Prostate gland (tissue), 2 donors: Measurements from ENCODE around the gene EREG. TPM values are rescaled to one million over a fixed set of nuclear protein-coding genes. Genes with fewer than 3 reads are reported as not detected.

ENCODE experiments used
- DNase-seq: peaks from one replicate; pipeline ENCODE4 v3.0.0-alpha.2; 2019; ENCODE audit warnings: low spot score
- H3K27ac ChIP-seq, 2 donors: fragments of 200-600 bp; sonication (generic); 2 replicates each; pipeline ENCODE4 v1.5.1; 2017 to 2019
- H3K27me3 ChIP-seq: fragments of 200-600 bp; sonication (generic); replicated peaks from 2 replicates; pipeline ENCODE4 v1.5.1; 2019; ENCODE audit not compliant: insufficient read depth
- H3K36me3 ChIP-seq, 2 donors: fragments of 200-600 bp; sonication (generic); 1 replicate in 1 of 2; 2 replicates in 1 of 2; pipeline versions ENCODE4 v1.5.1 to v1.8.1; 2017 to 2019
- H3K4me1 ChIP-seq: fragments of 200-600 bp; sonication (generic); replicated peaks from 2 replicates; pipeline ENCODE4 v1.5.1; 2019
- H3K4me3 ChIP-seq, 2 donors: fragments of 200-600 bp; sonication (generic); 2 replicates each; pipeline ENCODE4 v1.5.1; 2017 to 2019
- H3K9me3 ChIP-seq: fragments of 200-600 bp; sonication (generic); 2 replicates; pipeline ENCODE4 v1.5.1; 2017
- POLR2A ChIP-seq: fragments of 450-650 bp; IDR thresholded peaks from one replicate; pipeline ENCODE4 v1.6.1; 2016; ENCODE audit warnings: antibody characterized with exemption, mild to moderate bottlenecking
- POLR2AphosphoS5 ChIP-seq: sonication (generic); formaldehyde crosslinking; IDR thresholded peaks from one replicate; pipeline ENCODE4 v1.6.1; 2017; ENCODE audit warnings: antibody characterized with exemption
- WGBS: methylation state at CpG from one replicate; pipeline ENCODE4 v1.1.5; 2018; 5-methylcytosine and 5-hydroxymethylcytosine counted together
- intact Hi-C: fragments of 100-400 bp; cut with DNase I; formaldehyde crosslinking; loops from one replicate; pipeline ENCODE4 v1.14.2; 2022
- total RNA-seq, 2 donors: library from RNA; depleted of rRNA; stranded (reverse); fragments of >200 nt; gene quantifications; one replicate each; pipeline ENCODE4 v1.1.0, GENCODE V29; 2016
- TF ChIP-seq, protein P1 (sequence below), 4 experiments: fragments of 200-600 bp in 2 of 4; fragments of 450-650 bp in 2 of 4; sonication (generic) in 2 of 4; IDR thresholded peaks; 1 replicate in 3 of 4; 2 replicates in 1 of 4; pipeline ENCODE4 v1.5.1; 2016 to 2019; ENCODE audit warnings: antibody characterized with exemption in 4 of 4, mild to moderate bottlenecking in 2 of 4, moderate library complexity in 2 of 4

The EREG gene
- total RNA-seq, 2 donors from 2014 or later = 0.18 to 0.51 TPM

DNA sequence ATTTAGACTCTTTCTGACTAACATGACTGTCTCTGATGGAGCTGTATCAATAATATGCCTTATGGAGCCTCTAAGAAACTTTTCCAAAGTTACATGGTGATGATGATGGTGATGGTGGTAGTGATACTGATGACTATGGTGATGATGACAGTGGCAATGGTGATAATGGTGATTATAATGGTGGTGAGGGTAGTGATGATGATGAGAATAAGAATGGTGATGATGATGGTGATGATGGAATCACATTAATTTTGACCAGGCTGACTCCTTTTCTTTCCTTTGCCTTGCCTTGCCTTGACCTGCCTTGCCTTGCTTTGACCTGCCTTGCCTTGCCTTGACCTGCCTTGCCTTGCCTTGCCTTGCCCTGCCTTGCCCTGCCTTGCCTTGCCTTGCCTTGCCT is 48.3 kb downstream of the EREG start:
- H3K4me3 ChIP-seq = no peak overlapping the region
- no peaks in the 10 kb centered on the region for H3K36me3 ChIP-seq
- no peaks in the 10 kb centered on the region for H3K27me3 ChIP-seq
- no peak for TF ChIP-seq POLR2A
- TF ChIP-seq, protein P1, sequence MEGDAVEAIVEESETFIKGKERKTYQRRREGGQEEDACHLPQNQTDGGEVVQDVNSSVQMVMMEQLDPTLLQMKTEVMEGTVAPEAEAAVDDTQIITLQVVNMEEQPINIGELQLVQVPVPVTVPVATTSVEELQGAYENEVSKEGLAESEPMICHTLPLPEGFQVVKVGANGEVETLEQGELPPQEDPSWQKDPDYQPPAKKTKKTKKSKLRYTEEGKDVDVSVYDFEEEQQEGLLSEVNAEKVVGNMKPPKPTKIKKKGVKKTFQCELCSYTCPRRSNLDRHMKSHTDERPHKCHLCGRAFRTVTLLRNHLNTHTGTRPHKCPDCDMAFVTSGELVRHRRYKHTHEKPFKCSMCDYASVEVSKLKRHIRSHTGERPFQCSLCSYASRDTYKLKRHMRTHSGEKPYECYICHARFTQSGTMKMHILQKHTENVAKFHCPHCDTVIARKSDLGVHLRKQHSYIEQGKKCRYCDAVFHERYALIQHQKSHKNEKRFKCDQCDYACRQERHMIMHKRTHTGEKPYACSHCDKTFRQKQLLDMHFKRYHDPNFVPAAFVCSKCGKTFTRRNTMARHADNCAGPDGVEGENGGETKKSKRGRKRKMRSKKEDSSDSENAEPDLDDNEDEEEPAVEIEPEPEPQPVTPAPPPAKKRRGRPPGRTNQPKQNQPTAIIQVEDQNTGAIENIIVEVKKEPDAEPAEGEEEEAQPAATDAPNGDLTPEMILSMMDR (IDR thresholded peaks at IDR 0.05) = no peak
- H3K27ac ChIP-seq = no peak overlapping the region
- no peaks in the 10 kb centered on the region for H3K9me3 ChIP-seq
- no peak for DNase-seq
- intact Hi-C loops = no loop called here
- H3K4me1 ChIP-seq = no peaks in the 10 kb centered on the region

DNA sequence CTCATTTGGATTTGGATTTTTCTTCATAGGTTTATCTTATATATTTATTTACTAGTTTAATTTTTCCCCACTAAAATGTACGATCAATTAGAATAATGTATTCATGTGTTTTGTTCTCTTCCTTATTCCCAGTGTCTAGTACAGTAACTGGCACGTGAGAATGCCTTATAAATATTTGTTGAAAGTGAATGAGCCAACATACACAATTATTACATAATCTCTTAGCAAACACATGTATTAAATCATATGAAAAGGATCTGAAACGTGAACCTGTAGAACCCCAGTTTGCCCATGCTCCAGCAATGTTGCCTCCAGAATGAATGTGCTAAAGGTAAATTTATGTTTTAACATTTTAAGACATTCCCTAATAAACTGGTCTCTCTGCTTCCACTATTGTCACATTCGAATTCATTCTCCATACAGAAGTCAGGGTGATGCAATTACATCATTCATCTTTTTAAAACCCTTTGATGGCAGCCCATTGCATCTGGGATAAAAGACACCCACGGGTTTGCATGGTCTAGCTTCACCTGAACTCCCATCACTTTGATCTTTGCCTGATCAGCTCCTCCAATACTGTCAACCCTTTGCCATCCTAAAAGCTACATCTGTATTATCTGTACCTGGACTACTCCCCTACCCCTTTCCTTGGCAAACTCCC is 49.3 kb downstream of the EREG start:
- Histone ChIP-seq H3K27ac (no peak overlapping the region), H3K9me3 (no peaks in the 10 kb centered on the region), H3K27me3 (no peaks in the 10 kb centered on the region), H3K4me1 (no peaks in the 10 kb centered on the region), H3K4me3 (no peak overlapping the region), H3K36me3 (no peaks in the 10 kb centered on the region)
- no peak for DNase-seq
- intact Hi-C loops = no loop called here
- 50% methylated on average over 5 of the region's 5 CpGs for WGBS
- TF ChIP-seq, protein P1 (IDR thresholded peaks at IDR 0.05) = no peak
- TF ChIP-seq POLR2A (no peak), POLR2AphosphoS5 (no peak)

DNA sequence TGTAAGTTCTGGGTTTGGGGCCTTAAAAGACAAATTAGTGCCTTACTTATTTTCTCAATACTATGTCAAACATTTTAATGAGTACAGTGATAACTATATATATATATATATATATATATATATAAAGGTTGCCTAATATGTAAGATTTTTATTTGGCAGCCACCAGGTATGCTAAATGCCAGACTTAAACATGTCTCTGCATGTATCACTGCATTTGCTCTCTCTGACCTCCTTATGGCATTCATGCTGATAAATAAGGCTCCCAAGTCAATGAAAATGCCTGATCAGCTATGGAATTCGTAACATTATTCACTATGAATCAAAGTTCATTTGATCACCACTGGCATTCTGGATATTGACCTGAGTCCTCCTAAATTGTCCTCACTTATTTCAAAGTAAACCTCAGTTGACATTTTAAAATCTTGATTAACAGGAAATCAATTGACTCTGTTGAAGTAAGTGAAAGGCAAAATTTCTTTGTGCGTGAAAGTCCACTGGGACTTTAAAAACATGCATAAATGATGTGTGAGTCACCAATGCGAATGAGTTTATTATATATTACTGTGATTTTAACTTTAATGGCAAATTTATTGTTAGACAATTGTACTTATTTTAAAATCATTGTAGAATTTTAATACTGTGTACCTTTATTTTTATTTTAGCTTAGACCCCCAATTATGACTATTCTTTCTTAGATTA is 50.8 kb downstream of the EREG start:
- Histone ChIP-seq H3K27ac (no peak overlapping the region), H3K36me3 (no peaks in the 10 kb centered on the region), H3K9me3 (no peaks in the 10 kb centered on the region), H3K4me1 (no peaks in the 10 kb centered on the region), H3K27me3 (no peaks in the 10 kb centered on the region), H3K4me3 (no peak overlapping the region)
- TF ChIP-seq POLR2AphosphoS5 (no peak), POLR2A (no peak)
- TF ChIP-seq, protein P1 (IDR thresholded peaks at IDR 0.05) = no peak
- intact Hi-C loops = no loop called here
- 92% methylated on average over 3 of the region's 3 CpGs for WGBS
- DNase-seq = no peak

DNA sequence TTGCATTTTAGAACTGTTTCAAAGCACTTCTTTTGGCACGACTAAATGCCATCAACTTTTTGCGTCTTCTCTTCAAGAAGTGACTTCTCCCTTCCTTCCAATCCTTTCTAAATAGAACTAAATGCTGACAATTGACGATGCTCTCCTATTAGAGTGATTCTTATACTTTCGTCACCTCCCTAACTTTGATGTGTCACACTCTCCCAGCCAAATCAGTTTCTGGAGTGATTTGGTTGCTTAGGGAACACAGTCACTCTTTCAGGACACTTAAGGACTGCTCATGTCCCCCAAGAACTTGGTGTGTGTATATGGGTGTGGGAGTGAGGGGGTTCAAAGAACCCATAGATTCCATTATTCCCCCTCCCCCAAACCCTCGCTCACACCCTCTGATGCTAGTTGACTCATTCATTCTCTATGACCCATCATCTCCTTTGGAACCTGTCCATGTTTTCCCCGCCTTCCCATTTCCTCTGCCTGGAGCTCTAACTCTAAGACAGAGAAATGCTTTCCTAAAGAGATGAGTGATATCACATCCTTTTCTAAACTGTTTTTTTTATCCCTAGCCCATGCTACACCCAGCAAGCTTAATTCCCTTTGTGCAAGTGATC is 53.2 kb downstream of the EREG start:
- H3K9me3 ChIP-seq = no peaks in the 10 kb centered on the region
- DNase-seq = no peak
- no peak overlapping the region for H3K4me3 ChIP-seq
- H3K36me3 ChIP-seq = no peaks in the 10 kb centered on the region
- no peaks in the 10 kb centered on the region for H3K4me1 ChIP-seq
- no peak overlapping the region for H3K27ac ChIP-seq
- no peaks in the 10 kb centered on the region for H3K27me3 ChIP-seq
- WGBS = 86% methylated on average over 6 of the region's 6 CpGs
- no peak for TF ChIP-seq POLR2AphosphoS5
- TF ChIP-seq, protein P1 (IDR thresholded peaks at IDR 0.05) = no peak
- no peak for TF ChIP-seq POLR2A
- intact Hi-C loops = no loop called here
